NCI-H2029 treated with DMSO at 0.1 percent for 48 hours (cell line): ENCODE data around the gene SPINK4.

Experiments used
- DNase-seq: peaks from one replicate; lab custom pipeline; 2025; lab: John Stamatoyannopoulos, UW

The SPINK4 gene

DNA sequence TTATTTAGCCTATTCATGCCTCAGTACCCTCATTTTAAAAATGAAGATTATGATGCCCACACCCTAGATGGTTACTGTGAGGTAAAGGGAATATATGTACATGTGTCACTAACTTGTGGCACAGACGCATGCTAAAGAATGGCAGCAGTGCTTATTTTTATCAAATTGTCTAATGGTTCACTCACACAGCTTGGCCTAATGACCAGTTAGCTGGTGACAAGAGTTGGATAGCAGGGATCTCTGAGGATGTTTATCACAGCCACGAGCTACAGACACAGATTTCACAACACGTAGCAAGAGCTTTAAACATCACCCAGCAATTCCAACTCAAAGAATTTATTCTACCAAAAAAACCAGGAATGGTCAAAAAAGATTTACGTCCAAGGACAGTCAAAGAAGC lies 17.3 kb downstream of the SPINK4 start:
- no peak for DNase-seq

DNA sequence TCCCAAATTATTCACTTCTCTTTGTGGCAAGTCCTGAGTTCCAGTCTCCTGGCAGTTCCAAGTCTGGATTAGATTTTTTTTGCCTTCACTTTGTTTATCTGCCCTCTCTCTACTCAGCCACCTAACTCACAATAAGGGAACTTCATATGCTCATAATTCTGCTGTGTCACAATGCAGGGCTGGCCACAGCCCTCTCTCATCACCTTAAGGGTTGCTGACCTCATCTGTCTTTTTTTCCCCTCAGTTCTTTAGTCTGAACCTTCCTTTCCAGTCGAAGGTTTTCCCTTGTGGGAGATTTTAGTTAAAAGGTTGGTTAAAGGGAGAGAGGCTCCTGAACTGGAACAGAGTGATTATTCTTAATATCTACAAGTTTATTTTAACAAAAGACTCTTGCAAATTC lies 20.4 kb downstream of the SPINK4 start:
- DNase-seq, result no peak

DNA sequence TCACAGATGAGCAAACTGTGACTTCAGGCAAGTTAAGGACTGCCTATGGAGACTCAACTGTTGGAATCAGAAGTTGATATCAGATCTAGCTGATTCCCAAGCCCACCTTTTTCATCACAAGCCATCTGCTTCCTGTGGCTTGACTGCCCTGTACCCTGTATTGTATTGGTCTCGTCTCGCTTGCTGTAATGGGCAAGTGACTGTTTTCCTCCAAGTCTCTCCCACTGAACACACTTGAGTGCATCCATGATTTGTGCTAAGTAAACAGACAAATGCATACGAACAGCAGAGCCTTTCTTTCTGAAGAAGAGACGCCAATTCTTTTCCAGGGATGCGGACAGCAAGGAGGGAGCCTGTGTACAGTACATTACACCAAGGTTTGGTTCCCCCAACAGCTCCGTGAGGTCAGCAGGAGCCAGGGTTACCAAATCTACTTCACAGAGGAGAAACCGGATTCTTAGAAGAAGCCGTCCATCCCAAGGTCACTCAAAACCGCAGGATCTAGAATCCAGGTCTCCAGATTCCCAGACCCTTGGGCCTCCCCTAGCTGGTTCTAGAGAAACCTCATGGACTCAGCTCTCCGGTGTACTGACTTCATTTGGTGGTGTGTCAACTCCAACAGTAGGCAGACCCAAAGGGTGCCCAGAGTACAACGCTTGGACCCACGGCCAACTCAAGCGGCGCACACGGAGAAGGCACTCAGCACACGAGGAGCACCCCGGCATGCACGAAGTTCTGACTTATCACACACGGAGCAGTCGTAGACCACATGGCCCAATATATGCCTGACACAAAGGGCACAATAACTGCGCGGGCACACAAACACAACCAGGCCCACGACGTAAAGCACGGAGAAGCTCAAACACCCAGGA lies 23.4 kb downstream of the SPINK4 start:
- DNase-seq, result peak; percentile 33

GRCh38 chr9:33264003-33264472 lies 24.1 kb downstream of the SPINK4 start:
- peak; percentile 33 for DNase-seq

- DNase-seq, result peak; percentile 97
These were observed 24.7 kb downstream of the SPINK4 start, which contains the start of the genes BAG1 and CHMP5 for GRCh38 chr9:33264473-33265177. Gene BAG1 (minus strand): TSS chr9:33264708. Gene CHMP5 (plus strand): TSS chr9:33265049. CDS start chr9:33265079, 30 bp downstream.

- DNase-seq, result no peak
These were observed 25.4 kb downstream of the SPINK4 start for GRCh38 chr9:33265211-33265865.

- DNase-seq, result no peak
These were observed 27.3 kb downstream of the SPINK4 start for GRCh38 chr9:33267151-33267767.

DNA sequence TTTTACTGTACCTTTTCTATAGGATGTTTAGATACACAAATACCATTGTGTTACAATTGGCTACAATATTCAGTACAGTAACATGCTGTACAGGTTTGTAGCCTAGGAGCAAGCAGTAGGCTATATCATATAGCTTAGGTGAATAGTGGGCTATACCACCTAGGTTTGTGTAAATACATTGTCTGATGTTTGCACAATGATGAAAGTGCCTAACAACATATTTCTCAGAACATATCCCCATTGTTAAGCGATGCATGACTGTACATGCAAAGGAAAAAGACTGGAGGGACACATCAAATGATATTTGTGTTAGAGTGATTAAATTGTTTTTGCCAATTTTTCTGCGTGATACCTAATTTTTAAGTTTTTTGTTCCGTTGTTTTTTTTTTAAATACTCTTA lies 30.2 kb downstream of the SPINK4 start:
- DNase-seq, result no peak

DNA sequence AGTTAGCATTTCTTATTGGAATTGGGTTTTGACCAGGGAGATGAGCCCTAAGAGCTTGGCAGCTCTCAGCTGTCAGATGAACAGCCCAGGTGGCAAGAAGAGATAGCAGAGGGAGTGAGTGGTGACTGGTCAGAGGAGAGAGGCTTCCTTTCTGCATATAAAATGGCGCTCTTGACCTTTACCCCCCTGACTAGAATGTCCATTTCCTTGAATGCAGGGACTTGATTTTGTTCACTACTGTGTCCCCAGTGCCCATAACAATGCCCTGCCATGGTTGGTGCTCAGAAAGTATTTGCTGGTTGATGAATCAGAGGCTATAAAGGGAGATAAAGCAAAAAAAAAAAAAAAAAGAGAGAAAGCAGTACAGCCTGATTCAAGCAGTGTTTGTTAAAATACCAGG lies 32.1 kb downstream of the SPINK4 start:
- no peak for DNase-seq

DNA sequence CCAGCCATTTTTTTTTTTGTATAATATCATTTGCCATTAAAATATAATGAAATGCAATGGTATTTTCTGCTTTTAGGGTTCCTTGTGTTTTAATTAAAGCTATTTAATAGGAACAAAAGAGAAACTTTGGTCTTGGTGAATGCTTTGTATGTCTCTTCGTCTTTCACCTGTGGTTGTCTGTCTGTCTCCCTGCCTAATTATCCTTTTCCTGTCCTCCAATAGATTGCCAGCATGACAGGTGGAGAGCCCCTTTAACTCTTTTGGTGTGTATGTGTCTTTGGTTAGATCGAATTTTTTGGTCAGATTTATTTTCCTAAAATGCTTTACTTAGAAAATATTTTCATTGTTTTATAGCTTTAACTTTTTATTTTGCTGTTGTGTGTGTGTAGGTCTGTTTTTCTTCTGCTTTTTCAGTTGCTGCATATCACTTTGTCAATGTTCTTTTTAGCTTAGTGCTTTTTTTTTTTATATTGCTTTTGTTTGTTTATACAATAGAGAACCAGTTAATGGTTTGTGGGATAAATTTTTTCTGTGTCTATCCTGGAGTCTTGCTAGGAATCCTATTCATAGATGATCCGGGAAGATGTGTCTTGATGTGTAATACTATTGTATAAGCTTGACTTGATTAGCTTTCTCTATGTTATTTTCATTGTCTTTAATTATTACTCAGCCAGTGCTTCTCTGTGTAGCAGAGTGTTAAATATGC lies 33.5 kb downstream of the SPINK4 start:
- no peak for DNase-seq

DNA sequence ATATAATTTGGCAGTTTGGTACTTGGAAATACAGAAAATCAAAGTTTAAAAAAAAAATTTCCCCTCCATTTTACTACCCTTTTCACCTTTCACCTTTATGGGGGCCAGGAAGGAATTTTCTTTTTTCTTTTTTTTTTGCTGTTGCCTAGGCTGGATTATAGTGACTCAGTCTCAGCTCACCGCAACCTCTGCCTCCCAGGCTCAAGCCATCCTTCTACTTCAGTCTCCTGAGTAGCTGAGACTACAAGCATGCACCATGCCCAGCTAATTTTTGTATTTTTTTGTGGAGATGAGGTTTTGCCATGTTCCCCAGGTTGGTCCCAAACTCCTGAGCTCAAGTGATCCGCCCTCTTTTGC lies 34.0 kb downstream of the SPINK4 start:
- no peak for DNase-seq

- no peak for DNase-seq
These were observed 37.5 kb downstream of the SPINK4 start for GRCh38 chr9:33277484-33277883.

DNA sequence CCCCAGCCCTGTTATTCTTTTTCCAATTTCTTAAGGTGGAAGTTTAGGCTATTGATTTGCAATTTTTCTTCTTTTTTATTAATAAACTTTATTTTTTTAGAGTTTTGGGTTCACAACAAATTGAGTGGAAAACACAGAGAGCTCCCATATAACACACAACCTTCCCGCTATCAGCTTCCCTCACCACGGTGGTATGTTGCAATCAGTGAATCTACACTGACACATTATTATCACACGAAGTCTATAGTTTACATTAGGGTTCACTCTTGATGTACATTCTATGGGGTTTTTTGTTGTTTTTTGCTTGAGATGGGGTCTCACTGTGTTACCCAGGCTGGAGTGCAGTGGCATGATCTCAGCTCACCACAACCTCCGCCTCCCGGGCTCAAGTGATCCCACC lies 45.5 kb downstream of the SPINK4 start:
- DNase-seq, result no peak

DNA sequence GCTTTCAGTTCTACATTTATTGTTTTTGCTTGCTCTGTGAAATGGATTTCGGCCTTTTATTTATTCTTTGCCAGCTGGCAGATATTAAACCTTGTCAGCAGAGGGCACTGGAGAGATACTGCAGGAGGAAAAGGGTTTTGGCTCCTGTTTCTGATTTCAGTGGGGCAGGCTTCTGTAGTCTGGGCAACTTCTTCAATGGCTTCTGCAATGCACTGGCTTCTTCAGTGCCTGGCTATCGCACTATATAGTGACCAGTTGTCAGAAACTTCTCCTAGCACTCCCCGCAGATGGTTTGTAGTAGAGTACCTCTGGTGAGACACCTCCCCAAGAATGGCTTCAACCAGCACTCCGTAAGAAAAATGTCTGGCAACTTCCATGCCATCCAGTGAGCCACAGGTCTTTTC lies 47.1 kb downstream of the SPINK4 start:
- DNase-seq, result peak; percentile 74

DNA sequence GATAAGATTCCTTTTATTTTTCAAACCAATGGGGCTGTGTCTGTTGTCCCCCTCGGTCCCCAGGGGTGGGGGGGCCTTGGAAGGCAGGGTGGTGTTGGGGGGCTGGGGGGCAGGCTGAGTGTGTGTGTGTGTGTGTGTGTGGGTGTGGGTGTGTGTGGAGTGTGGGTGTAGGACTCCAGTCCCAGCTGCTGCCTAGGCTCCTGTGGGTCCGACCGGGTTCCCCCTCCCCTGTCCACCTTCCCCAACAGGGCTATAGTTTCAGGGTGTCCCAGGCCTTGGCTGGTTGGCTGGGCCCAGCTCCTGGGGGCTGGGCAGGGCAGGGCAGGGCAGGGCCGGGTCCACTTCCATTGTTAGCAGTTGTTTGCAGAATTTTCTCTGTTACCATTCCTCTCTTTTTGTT lies 48.3 kb downstream of the SPINK4 start:
- no peak for DNase-seq

DNA sequence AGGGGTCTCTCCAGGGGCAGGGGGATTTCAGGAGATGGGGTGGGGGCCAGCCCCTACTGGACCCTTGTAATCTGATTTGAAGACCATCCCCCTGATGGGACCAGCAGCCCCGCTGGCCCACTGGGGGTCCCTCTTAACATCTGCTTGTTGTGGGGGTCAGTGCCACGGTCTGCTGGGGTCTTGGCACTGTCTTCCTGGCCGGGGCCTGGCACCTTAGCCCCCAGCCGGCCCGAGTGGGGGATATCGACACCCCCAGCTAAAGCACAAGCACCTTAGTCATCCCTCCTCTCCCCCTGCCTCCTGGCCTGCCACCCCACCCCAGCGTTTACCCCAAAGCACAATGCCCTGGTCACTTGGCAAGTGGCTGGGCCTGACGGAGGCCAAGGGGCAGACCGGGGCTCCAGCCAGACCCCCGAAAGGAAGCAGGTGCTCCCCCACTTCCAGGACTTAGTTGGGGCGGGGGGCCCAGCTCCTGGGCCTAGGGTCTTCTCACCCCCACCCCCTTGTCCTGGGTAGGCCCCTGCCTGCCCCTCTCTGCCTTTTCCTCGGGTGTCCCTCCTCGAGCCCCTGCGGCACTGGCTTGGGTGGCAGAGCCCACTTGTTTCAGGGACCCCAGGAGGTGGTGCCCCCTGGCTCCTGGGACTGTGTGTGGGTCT lies 49.0 kb downstream of the SPINK4 start:
- DNase-seq, result no peak

GRCh38 chr9:33289496-33289895 lies 49.5 kb downstream of the SPINK4 start:
- no peak for DNase-seq

GRCh38 chr9:33289936-33290246 lies 49.9 kb downstream of the SPINK4 start:
- DNase-seq, result no peak

- DNase-seq, result peak; percentile 90
These were observed 50.5 kb downstream of the SPINK4 start, which contains the start of gene NFX1 for GRCh38 chr9:33290247-33291030. Gene NFX1 (plus strand): TSS chr9:33290516. CDS start chr9:33290573, 57 bp downstream.

- no peak for DNase-seq
These were observed 51.0 kb downstream of the SPINK4 start for GRCh38 chr9:33291031-33291397.
